CD4-positive, alpha-beta T cell treated with Interleukin-17A for 4 hours (primary cell): Measurements from ENCODE around the gene C3orf52.

ENCODE experiments used
- DNase-seq: peaks from one replicate; pipeline ENCODE4 v3.0.0-alpha.2; 2020; ENCODE audit warnings: mixed read lengths

Gene C3orf52

GRCh38 chr3:112119962-112120836 is 34.0 kb downstream of the C3orf52 start:
- DNase-seq, result no peak

DNA sequence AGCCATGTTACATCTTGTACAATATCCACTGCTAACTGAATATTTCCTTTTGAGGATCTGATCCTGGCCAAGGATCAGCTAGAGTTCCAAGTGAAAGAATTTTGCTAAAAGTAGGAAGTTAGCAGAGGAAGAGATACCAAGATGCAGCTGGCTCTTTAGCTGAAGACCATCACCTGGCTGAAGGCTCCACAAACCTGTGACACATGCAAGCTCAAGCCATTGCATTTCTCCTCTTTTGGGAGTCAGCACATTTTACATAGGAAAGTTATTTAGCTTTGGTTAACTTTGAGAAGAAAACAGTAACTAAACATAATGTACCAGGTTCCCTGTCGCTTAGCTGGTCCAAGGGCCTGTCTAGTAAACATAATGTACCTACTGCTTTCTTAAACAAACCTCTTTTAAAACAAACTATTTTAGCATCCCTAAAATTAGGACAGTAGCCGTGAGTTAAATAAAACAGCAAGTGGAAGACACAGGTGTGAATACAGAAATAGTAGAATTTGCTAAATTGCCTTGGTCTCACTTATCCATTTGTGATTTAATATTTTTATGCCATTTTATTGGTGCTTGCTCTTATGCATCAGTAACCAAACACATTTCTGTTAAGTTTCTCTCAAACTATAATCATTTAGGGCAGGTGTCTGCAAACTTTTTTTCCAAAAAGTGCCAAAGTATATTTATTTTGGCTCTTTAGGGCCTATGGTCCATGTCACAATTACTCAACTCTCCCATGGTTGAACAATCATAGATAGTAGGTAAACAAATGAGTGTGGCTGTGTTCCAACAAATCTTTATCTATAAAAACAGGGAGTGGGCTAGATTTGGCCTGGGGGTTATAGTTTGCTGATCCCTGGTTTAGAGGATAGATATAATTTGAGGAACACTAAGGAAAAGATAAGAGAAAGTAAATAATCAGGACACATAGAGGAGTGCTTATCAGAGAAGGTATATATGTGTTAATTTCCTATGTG is 35.7 kb downstream of the C3orf52 start:
- DNase-seq, result no peak

DNA sequence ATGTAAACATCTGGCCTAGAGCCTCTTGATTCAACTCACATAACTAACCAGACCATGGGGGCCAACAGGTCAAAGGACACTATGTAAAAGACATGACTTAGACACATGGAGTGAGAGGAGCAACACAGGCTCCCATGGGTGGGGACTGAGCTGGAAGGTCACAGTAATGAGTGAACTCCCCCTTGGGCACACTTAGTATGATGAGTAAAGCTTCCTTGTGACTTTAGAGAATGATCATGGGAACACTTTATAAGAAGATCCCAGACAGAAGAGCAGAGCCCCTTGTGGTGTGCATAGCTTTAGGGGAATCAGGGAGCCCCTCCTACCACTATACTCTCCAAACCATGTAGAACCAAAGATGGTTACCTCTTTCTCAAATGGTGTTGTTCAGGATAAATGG is 36.7 kb downstream of the C3orf52 start:
- no peak for DNase-seq

GRCh38 chr3:112123548-112123947 is 37.4 kb downstream of the C3orf52 start:
- DNase-seq, result no peak

- DNase-seq, result no peak
Measured at GRCh38 chr3:112124907-112125607, 38.9 kb downstream of the C3orf52 start.

DNA sequence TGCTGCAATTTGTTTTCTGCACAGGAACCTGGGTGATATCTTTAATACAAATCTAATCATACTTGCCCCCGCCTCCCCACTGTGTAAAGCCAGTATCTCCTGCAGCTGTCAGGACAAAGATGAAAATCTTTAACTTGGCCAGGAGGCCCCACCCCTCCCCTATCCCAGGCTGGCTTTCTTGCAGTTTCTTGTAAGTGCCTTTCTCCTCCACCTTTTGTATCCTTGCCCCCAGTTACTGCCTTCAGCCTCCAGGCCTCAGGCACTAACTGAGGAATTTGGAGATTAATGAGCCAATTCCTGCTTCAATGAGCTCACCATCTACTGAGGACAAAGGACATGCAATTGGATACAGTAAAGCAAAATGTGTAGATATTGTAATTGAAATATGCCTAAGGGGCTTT is 40.3 kb downstream of the C3orf52 start:
- DNase-seq, result peak; percentile 28

GRCh38 chr3:112127522-112128494 is 41.6 kb downstream of the C3orf52 start:
- DNase-seq, result no peak

GRCh38 chr3:112128843-112129727 is 42.9 kb downstream of the C3orf52 start:
- DNase-seq, result peak; percentile 71

- no peak for DNase-seq
Measured at GRCh38 chr3:112129925-112130637, 43.9 kb downstream of the C3orf52 start.

GRCh38 chr3:112130638-112130993 is 44.4 kb downstream of the C3orf52 start:
- no peak for DNase-seq

- DNase-seq, result no peak
Measured at GRCh38 chr3:112131111-112131510, 44.9 kb downstream of the C3orf52 start.

DNA sequence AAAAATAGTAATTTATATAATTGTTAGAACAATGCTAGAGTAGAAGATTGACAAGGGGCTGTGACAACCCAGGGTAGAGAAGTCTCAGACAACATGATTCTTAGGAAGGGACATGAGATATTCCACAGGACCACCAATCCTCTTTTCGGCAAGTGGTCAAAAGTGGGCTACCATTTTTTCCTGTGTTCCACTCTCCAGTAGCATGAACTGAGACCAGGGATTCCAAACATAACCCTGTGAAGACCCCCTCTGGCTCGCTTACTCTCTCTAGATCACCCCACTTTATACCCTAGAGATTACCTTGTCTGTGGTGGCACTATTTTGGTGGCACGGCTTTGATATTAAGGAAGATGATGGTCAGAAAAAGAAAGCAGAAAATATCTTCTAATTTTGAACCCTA is 45.9 kb downstream of the C3orf52 start:
- DNase-seq, result no peak

DNA sequence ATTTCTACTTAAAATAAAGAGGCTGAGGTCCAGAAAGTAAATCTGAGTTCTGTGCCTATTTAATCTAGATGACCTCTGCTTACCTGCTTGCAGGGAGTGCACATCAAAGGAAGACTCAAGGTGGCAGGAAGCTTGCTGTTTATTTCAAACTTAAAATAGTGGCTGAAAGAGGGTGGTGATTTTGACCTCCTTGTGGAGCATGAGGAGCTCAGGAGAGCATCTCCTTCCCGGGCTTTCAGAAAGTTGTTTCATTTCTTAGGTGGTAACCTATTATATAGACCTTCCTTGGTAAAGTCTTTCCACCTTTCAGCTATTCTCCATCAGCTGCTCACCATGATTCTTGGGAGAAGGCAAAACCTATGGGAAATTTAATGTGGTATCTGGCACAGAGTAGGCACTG is 46.4 kb downstream of the C3orf52 start:
- peak; percentile 17 for DNase-seq

- DNase-seq, result peak; percentile 73
Measured at GRCh38 chr3:112132975-112133448, 46.8 kb downstream of the C3orf52 start, which contains the start of gene GCSAM. GCSAM (minus strand) TSS chr3:112133248; CDS start chr3:112133120, 128 bp downstream.

DNA sequence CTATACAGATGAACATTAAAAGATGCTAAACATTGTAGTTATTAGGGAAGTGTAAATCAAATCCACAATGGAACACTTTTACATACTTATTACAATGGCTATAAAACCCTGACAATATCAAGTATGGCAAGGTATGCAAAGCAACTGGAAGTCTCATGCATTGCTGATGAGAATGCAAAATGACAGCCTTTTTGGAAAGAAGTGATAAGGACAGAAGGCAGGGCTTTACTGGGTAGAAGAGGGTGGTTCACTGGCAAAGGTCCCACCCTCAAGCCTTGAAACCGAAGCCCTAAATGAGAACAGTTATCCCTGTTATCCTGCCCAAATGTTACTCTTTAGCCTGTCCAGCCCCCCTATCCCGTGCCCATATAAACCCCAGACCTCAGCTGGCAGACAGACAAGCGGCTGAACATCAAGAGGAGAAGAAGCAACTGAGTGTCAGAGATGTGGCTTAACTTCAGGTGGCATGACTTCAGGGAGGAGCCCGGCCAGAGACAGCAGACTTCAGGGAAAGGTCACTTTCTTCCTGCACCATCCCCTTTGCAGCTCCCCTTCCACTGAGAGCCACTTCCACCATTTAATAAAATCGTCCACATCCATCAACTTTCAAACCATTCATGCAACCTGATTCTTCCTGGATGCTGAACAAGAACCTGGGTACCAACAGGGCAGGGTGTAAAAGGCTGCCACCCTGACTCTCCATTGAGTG is 47.6 kb downstream of the C3orf52 start:
- no peak for DNase-seq

GRCh38 chr3:112134335-112135124 is 48.3 kb downstream of the C3orf52 start:
- peak; percentile 39 for DNase-seq

DNA sequence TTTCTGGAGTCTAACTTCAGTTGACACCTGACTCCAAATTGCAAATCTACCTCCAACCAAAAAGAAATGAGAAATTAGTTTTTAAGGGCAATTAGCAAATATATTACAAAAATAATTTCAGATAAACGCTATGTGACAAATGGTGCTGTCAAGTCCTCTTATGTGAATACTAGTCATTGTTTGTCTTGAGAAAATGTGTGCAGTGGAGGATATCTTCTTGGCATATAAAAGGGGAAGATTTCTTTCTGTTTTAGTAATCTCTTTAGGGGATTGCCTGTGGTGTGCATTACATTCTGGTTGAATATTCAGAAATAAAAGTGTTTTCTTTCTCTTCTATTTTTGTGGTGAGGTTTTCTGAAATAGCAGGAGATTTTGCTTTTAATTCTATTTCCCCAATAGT is 49.9 kb downstream of the C3orf52 start:
- no peak for DNase-seq
